Suprapubic skin (tissue), 4 donors: ENCODE results near the gene CYB5A.

Experiments
- CTCF ChIP-seq, 2 donors: fragments of 200-600 bp in 1 of 2; fragments of 450-650 bp in 1 of 2; sonication (generic) in 1 of 2; IDR thresholded peaks; one replicate each; pipeline ENCODE4 v1.5.1; 2016 to 2019; ENCODE audit warnings: antibody characterized with exemption in 2 of 2, mild to moderate bottlenecking in 1 of 2, moderate library complexity in 1 of 2
- EP300 ChIP-seq: sonication (generic); formaldehyde crosslinking; IDR thresholded peaks from one replicate; pipeline ENCODE4 v1.6.1; 2017; ENCODE audit warnings: antibody characterized with exemption
- POLR2A ChIP-seq, 2 donors: fragments of 450-650 bp; IDR thresholded peaks; one replicate each; pipeline ENCODE4 v1.6.1; 2017; ENCODE audit warnings: antibody characterized with exemption in 2 of 2, mild to moderate bottlenecking in 2 of 2, moderate library complexity in 2 of 2
- POLR2AphosphoS5 ChIP-seq, 3 donors: sonication (generic); formaldehyde crosslinking; IDR thresholded peaks; one replicate each; pipeline ENCODE4 v1.6.1; 2017; ENCODE audit warnings: antibody characterized with exemption in 3 of 3

DNA sequence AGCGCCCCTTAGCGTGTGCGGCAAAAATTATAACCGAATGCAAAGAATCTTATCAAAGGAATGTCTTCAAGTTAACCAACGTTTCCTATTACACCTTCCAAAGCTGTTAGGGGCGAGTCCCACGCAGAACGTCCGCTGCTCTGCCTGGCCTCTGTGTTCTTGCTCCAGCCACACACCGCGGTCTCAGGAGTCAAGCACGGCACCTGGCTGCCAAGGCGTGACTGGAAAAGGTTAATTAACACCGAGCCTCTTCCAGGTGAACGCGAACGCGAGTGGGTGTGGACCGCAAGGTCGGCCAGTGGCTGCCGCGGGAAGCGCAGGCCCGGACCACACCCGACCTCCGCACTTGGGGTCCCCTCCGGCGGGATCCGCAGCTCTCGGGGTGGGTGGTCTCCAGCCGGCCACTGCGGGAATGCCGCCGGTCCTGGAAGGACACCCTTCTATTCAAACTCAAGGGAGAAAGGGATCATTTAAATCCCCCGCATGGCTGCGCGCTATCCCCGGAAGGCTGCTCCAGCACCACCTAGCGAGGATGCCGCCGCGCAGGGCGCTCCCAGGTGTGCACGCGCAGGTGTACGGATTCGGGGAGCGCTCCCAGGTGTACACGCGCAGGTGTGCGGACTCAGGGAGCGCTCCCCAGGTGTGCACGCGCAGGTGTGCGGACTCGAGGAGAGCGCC is 830 bp downstream of the CYB5A start:
- TF ChIP-seq CTCF (IDR thresholded peaks at IDR 0.05): peak; percentile 10 to 25
- no peak for TF ChIP-seq POLR2A (IDR thresholded peaks at IDR 0.05)
- TF ChIP-seq POLR2AphosphoS5 (IDR thresholded peaks at IDR 0.05): no peak
- no peak for TF ChIP-seq EP300
